ENCODE results near the gene PTPRN2.
"Not testable (repeated sequence)": the region's sequence is repeated elsewhere in the genome, so short reads cannot be mapped to it uniquely, and the experiment has no call there.

The PTPRN2 gene

GRCh38 chr7:158410720-158411119 lies 176.9 kb downstream of the PTPRN2 start:
- no peak for DNase-seq

- DNase-seq, result no peak
These were observed 177.8 kb downstream of the PTPRN2 start for GRCh38 chr7:158409816-158410330.

GRCh38 chr7:158409120-158409519 lies 178.5 kb downstream of the PTPRN2 start:
- DNase-seq, result no peak

- DNase-seq, result no peak
These were observed 179.2 kb downstream of the PTPRN2 start for GRCh38 chr7:158408318-158408920.

GRCh38 chr7:158407581-158408317 lies 179.9 kb downstream of the PTPRN2 start:
- DNase-seq, result peak; percentile 42

- DNase-seq, result no peak
These were observed 180.8 kb downstream of the PTPRN2 start for GRCh38 chr7:158406801-158407200.

- DNase-seq, result no peak
These were observed 181.3 kb downstream of the PTPRN2 start for GRCh38 chr7:158406364-158406763.

- DNase-seq, result not testable (repeated sequence)
These were observed 181.9 kb downstream of the PTPRN2 start for GRCh38 chr7:158405771-158406170.

- DNase-seq, result no peak
These were observed 182.3 kb downstream of the PTPRN2 start for GRCh38 chr7:158405324-158405723.

- no peak for DNase-seq
These were observed 183.4 kb downstream of the PTPRN2 start for GRCh38 chr7:158404031-158404761.

GRCh38 chr7:158403013-158403821 lies 184.4 kb downstream of the PTPRN2 start:
- no peak for DNase-seq

- no peak for DNase-seq
These were observed 185.2 kb downstream of the PTPRN2 start for GRCh38 chr7:158402471-158402870.

GRCh38 chr7:158401826-158402225 lies 185.8 kb downstream of the PTPRN2 start:
- no peak for DNase-seq

- no peak for DNase-seq
These were observed 186.3 kb downstream of the PTPRN2 start for GRCh38 chr7:158401295-158401694.

- no peak for DNase-seq
These were observed 186.9 kb downstream of the PTPRN2 start for GRCh38 chr7:158400601-158401225.

- no peak for DNase-seq
These were observed 187.9 kb downstream of the PTPRN2 start for GRCh38 chr7:158399762-158400161.

- no peak for DNase-seq
These were observed 188.9 kb downstream of the PTPRN2 start for GRCh38 chr7:158398750-158399149.

GRCh38 chr7:158397885-158398284 lies 189.7 kb downstream of the PTPRN2 start:
- DNase-seq, result no peak

- no peak for DNase-seq
These were observed 190.4 kb downstream of the PTPRN2 start for GRCh38 chr7:158396982-158397862.

- no peak for DNase-seq
These were observed 191.2 kb downstream of the PTPRN2 start for GRCh38 chr7:158396301-158396905.

- DNase-seq, result no peak
These were observed 191.8 kb downstream of the PTPRN2 start for GRCh38 chr7:158395780-158396278.

Measured in NCI-H1417 treated with DMSO at 0.1 percent for 48 hours (cell line).